ENCODE data around the gene CSNK2A3.

DNA sequence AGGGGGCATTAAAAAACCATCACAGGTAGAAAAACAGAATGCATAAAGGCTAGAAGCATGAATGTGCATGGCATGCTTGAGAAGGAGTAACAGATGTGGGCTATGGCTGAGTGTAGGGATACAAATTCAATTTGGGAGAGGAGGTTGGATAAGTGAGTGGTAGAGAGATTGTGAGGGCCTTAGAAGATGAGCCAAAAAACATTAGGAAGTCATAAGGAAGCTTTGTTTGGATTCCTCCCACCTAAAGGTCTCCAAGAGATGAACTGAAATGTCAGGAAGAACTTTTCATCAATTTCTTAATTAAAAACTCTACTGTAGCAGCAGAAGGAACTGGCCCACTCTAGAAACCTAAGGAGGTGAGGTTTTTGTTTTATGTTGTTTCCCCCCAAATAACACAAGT is 41.2 kb upstream of the CSNK2A3 start:
- TF ChIP-seq, protein P1, sequence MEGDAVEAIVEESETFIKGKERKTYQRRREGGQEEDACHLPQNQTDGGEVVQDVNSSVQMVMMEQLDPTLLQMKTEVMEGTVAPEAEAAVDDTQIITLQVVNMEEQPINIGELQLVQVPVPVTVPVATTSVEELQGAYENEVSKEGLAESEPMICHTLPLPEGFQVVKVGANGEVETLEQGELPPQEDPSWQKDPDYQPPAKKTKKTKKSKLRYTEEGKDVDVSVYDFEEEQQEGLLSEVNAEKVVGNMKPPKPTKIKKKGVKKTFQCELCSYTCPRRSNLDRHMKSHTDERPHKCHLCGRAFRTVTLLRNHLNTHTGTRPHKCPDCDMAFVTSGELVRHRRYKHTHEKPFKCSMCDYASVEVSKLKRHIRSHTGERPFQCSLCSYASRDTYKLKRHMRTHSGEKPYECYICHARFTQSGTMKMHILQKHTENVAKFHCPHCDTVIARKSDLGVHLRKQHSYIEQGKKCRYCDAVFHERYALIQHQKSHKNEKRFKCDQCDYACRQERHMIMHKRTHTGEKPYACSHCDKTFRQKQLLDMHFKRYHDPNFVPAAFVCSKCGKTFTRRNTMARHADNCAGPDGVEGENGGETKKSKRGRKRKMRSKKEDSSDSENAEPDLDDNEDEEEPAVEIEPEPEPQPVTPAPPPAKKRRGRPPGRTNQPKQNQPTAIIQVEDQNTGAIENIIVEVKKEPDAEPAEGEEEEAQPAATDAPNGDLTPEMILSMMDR (conservative IDR thresholded peaks at IDR 0.05; ENCODE audit: low read length) = no peak
- TF ChIP-seq EZH2phosphoT487 (IDR thresholded peaks at IDR 0.05; ENCODE audit: borderline replicate concordance) = no peak

All from Loucy (cell line).